ENCODE measurements around the gene SETMAR. TPM values are rescaled to one million over a fixed set of nuclear protein-coding genes. Genes with fewer than 3 reads are reported as not detected.

SETMAR gene
- 6.5 TPM for polyA plus RNA-seq (2012; ENCODE audit: insufficient read depth, insufficient read length, low read depth)

DNA sequence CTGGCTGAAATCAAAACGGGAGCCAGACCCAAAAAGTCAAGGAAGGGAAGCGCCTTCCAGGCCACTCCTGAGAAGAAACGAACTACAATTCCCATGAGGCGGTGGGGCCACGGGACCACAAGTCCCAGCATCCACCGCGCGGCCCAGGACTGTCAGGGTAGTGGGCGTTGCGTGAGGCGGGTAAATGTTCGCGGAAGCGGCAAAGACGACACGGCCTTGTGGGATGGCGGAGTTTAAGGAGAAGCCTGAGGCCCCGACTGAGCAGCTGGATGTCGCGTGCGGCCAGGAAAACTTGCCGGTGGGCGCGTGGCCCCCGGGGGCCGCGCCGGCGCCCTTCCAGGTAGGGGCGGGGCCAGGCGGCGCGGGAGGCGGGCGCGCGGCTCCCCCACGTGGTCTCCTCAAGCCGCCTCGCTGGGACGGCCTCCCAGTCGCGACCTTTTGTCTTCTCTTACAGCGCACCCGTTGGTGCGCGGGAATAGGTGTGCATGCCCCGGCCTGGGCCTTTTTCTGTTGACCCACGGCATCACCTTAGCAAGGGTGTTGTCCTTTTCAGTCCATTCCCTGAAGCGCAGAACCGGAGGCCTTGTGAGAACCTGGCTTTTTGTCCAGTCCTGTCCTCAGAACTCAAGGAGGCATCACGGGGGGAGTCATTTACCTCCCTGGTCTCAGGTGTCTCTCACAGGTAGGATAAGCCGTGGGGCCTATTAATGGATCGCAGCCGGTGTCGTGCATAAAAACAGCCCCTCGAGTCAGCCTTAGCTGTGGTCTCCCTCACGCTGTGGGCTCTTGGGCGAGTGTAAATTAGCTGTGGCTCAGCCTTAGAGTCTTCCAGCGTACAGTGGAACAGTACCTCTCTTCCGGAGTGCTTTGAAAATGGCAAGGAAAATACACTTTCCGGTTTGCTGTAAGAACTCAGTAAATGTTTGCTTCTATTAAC is at the start of gene SETMAR:
TSS of gene SETMAR (plus strand) at position 183 of the 937 bp plus-strand sequence. CDS start at position 185, 2 bp downstream.
- peak; percentile 84 for DNase-seq
- Histone ChIP-seq H3K4me1 (no peaks in the 10 kb centered on the region), H3K4me3 (ENCODE audit: low read depth, low read length) (peak within 1 kb of the TSS; percentile 66), H3K9me3 (no peaks in the 10 kb centered on the region), H3K27me3 (no peaks in the 10 kb centered on the region), H3K36me3 (no peaks in the 10 kb centered on the region)
- TF ChIP-seq, protein P1, sequence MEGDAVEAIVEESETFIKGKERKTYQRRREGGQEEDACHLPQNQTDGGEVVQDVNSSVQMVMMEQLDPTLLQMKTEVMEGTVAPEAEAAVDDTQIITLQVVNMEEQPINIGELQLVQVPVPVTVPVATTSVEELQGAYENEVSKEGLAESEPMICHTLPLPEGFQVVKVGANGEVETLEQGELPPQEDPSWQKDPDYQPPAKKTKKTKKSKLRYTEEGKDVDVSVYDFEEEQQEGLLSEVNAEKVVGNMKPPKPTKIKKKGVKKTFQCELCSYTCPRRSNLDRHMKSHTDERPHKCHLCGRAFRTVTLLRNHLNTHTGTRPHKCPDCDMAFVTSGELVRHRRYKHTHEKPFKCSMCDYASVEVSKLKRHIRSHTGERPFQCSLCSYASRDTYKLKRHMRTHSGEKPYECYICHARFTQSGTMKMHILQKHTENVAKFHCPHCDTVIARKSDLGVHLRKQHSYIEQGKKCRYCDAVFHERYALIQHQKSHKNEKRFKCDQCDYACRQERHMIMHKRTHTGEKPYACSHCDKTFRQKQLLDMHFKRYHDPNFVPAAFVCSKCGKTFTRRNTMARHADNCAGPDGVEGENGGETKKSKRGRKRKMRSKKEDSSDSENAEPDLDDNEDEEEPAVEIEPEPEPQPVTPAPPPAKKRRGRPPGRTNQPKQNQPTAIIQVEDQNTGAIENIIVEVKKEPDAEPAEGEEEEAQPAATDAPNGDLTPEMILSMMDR (IDR thresholded peaks at IDR 0.05; ENCODE audit: low read depth, low read length): no peak

- Histone ChIP-seq H3K36me3 (no peaks in the 10 kb centered on the region), H3K4me3 (ENCODE audit: low read depth, low read length) (no peak overlapping the region), H3K9me3 (no peaks in the 10 kb centered on the region), H3K27me3 (no peaks in the 10 kb centered on the region), H3K4me1 (no peaks in the 10 kb centered on the region)
- no peak for DNase-seq
- TF ChIP-seq, protein P1 (IDR thresholded peaks at IDR 0.05; ENCODE audit: low read depth, low read length): no peak
Observed at GRCh38 chr3:4261406-4261805, 41.8 kb upstream of the SETMAR start.

GRCh38 chr3:4264040-4264439 is 39.1 kb upstream of the SETMAR start:
- Histone ChIP-seq H3K27me3 (no peaks in the 10 kb centered on the region), H3K9me3 (no peaks in the 10 kb centered on the region), H3K4me3 (ENCODE audit: low read depth, low read length) (no peak overlapping the region), H3K36me3 (no peaks in the 10 kb centered on the region), H3K4me1 (no peaks in the 10 kb centered on the region)
- DNase-seq: no peak
- TF ChIP-seq, protein P1 (IDR thresholded peaks at IDR 0.05; ENCODE audit: low read depth, low read length): no peak

GRCh38 chr3:4270720-4271119 is 32.4 kb upstream of the SETMAR start:
- no peaks in the 10 kb centered on the region for H3K4me1 ChIP-seq
- TF ChIP-seq, protein P1 (IDR thresholded peaks at IDR 0.05; ENCODE audit: low read depth, low read length): no peak
- no peaks in the 10 kb centered on the region for H3K36me3 ChIP-seq
- DNase-seq: no peak
- no peaks in the 10 kb centered on the region for H3K9me3 ChIP-seq
- no peaks in the 10 kb centered on the region for H3K27me3 ChIP-seq
- no peak overlapping the region for H3K4me3 ChIP-seq (ENCODE audit: low read depth, low read length)

- Histone ChIP-seq H3K36me3 (no peaks in the 10 kb centered on the region), H3K4me3 (ENCODE audit: low read depth, low read length) (no peak overlapping the region), H3K9me3 (no peaks in the 10 kb centered on the region), H3K27me3 (no peaks in the 10 kb centered on the region), H3K4me1 (no peaks in the 10 kb centered on the region)
- TF ChIP-seq, protein P1 (IDR thresholded peaks at IDR 0.05; ENCODE audit: low read depth, low read length): peak; percentile 25; the same call in 1 of the 2 replicates
- DNase-seq: no peak
Observed at GRCh38 chr3:4271834-4272233, 31.3 kb upstream of the SETMAR start.
